Ectodermal cell (in vitro differentiated cells): ENCODE data around the gene DOCK7.

ENCODE experiments used
- H3K27ac ChIP-seq: 2 replicates; pipeline ENCODE4 v1.7.0; 2013; ENCODE audit warnings: mild to moderate bottlenecking, low read depth, low read length; ENCODE audit not compliant: insufficient read depth, poor library complexity, severe bottlenecking
- H3K27me3 ChIP-seq: 2 replicates; pipeline ENCODE4 v1.7.0; 2013; ENCODE audit warnings: mild to moderate bottlenecking, low read length; ENCODE audit not compliant: insufficient read depth, control insufficient read depth, poor library complexity, severe bottlenecking
- H3K36me3 ChIP-seq: one replicate; pipeline ENCODE4 v1.7.0; 2013; ENCODE audit warnings: low read length; ENCODE audit not compliant: control insufficient read depth, insufficient read depth
- H3K4me1 ChIP-seq: one replicate; pipeline ENCODE4 v1.7.0; 2013; ENCODE audit warnings: low read length; ENCODE audit not compliant: control insufficient read depth, insufficient read depth
- H3K4me3 ChIP-seq: 2 replicates; pipeline ENCODE4 v1.7.0; 2013; ENCODE audit warnings: low read depth, low read length, control low read depth; ENCODE audit not compliant: insufficient read depth
- H3K9me3 ChIP-seq: 2 replicates; pipeline ENCODE4 v1.7.0; 2013; ENCODE audit warnings: mild to moderate bottlenecking, low read length, moderate library complexity; ENCODE audit not compliant: control insufficient read depth
- WGBS, 2 experiments: methylation state at CpG; one replicate each; pipeline ENCODE4 v1.1.7; 2013; ENCODE audit warnings: missing lambda C conversion rate in 2 of 2; 5-methylcytosine and 5-hydroxymethylcytosine counted together

Gene DOCK7

DNA sequence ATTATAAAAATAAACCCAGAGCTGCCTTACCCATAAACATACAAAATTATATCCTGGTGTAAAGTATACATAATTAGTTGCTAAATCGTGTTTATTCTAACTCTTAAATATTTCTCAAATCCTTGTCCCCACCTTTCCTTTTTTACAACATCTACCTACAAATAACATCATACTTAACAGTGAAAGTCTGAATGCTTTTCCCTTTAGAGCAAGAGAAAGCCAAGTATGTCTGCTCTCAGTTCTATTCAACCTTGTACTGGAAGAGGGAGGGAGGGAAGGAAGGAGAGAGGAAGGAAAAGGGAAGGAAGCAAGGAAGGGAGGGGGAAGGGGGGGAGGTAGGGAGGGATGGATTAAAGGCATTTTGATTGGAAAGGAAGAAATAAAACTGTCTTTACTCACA, 14.6 kb downstream of the DOCK7 start:
- H3K27me3 ChIP-seq = no peaks in the 10 kb centered on the region
- no peak overlapping the region for H3K27ac ChIP-seq
- no peaks in the 10 kb centered on the region for H3K36me3 ChIP-seq
- H3K4me3 ChIP-seq = no peak overlapping the region
- no peaks in the 10 kb centered on the region for H3K4me1 ChIP-seq
- no peaks in the 10 kb centered on the region for H3K9me3 ChIP-seq
- WGBS, 2 experiments = 92% methylated on average over 1 of the region's 1 CpG; no CpG with 5 or more reads in 1 of the 2 experiments

DNA sequence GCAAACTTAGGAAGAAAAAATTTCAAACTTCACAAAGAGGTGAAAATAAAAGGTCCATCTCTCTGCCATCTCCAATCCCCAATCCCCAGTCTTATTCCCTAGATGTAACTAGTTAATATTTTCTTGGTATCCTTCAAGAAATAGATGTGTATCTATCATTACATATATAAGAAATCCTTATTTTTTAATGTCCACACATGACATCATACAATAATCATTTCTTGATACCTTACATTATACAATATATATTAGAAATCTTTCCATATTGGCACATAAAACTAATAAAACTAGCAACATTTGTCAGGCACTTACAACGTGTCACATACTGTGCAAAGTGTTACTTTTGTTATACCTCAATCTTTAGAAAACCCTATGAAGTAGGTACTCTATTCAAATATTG, 16.2 kb downstream of the DOCK7 start:
- H3K4me3 ChIP-seq = no peak overlapping the region
- H3K27me3 ChIP-seq = no peaks in the 10 kb centered on the region
- 100% methylated on average over 1 of the region's 1 CpG; no CpG with 5 or more reads in 1 of the 2 experiments for WGBS, 2 experiments
- no peak overlapping the region for H3K27ac ChIP-seq
- no peaks in the 10 kb centered on the region for H3K36me3 ChIP-seq
- H3K9me3 ChIP-seq = no peaks in the 10 kb centered on the region
- no peaks in the 10 kb centered on the region for H3K4me1 ChIP-seq

DNA sequence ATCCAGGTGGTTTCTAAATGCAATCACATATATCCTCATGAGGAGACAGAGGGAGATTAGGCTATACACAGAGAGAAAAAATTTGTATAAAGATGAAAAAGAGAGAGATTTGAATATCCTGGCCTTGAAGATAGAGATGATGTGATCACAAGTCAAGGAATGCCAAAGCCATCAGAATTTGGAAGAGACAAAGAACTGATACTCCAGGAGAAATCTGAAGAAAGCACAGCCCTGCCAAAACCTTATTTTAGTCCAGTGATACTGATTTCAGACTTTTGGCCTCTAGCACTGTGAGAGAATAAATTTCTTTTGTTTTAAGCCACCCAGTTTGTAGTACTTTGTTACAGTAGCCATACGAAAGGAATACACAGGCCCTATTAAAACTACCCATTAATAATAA, 33.4 kb downstream of the DOCK7 start:
- no peak overlapping the region for H3K4me3 ChIP-seq
- 92 to 94% methylated on average over 1 of the region's 1 CpG for WGBS, 2 experiments
- no peaks in the 10 kb centered on the region for H3K9me3 ChIP-seq
- H3K4me1 ChIP-seq = no peaks in the 10 kb centered on the region
- no peak overlapping the region for H3K27ac ChIP-seq
- no peaks in the 10 kb centered on the region for H3K27me3 ChIP-seq
- H3K36me3 ChIP-seq = no peaks in the 10 kb centered on the region

DNA sequence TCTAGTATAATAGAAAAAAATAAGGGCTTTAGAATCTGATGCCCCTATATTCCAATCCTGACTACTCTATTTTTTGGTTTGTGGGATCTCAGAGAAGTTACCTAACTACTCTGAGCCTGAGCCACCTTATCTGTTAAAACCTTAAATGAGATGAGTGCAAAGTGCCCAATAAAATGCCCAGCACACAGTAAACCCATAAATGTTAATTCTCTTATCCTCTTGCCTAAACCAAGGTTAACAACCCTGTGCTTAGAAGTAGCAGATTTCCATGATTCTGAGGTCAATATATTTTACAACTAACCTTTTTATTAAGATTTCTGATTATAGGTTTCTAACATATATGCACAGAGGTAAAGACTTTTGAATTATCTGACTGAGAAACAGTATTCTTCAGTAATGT, 35.8 kb downstream of the DOCK7 start:
- H3K9me3 ChIP-seq = no peaks in the 10 kb centered on the region
- H3K27ac ChIP-seq = no peak overlapping the region
- no peak overlapping the region for H3K4me3 ChIP-seq
- no peaks in the 10 kb centered on the region for H3K4me1 ChIP-seq
- H3K36me3 ChIP-seq = no peaks in the 10 kb centered on the region
- no peaks in the 10 kb centered on the region for H3K27me3 ChIP-seq

DNA sequence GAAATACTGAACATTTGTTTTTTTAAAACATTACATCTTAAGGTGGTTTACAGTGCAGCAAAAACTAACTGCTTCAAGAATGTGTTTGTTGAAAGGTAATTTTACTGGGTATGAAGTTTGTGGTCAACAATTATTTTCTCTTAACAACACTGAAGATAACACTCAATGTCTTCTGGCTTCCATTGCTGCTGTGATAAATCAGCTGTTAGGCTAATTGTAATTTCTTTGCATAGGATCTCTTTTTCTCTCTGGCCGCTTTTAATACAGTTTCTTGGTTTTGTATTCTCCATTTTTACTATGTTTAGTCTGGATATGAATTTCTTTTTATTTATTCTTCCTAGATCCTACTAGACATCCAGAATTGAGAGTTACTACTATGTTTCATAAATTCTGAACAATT, 44.9 kb downstream of the DOCK7 start:
- Histone ChIP-seq H3K4me3 (no peak overlapping the region), H3K27ac (no peak overlapping the region), H3K4me1 (no peaks in the 10 kb centered on the region), H3K9me3 (no peaks in the 10 kb centered on the region), H3K36me3 (peaks cover 29% of the 10 kb centered on the region), H3K27me3 (no peaks in the 10 kb centered on the region)
- no CpG with 5 or more reads among the region's 1 CpG for WGBS, 2 experiments

DNA sequence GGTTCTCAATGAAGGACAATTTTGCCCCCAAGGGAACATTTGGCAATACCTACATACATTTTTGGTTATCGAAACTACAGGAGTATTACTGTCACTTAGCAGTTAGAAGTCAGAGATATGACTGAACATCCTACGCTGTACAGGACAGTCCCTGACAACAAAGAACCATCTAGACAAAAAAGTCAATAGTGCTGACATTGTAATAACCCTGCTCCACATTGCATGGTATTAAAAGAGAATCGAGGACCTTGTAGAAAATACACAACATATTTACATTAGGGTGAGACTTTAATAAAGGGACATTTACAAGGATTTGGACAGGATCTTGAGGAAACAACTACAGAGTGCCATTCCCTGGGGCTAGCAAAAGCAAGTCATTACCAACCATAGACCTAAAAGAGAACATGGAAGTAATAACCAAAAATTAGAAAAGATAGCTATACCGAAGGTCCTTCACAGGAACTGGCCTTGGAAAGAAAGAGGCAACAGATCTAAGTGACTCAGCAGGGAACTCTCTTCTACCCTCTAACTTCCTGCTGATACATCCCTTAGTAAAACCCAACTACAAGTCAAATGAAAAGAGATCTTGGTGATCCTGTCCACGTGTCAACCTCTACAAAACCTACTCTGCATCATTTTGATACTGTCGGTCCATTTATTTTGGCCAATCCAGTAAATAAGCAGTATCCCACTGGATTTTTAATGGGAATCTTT, 50.6 kb downstream of the DOCK7 start:
- WGBS, 2 experiments = 88 to 91% methylated on average over 5 to 6 of the region's 6 CpGs

DNA sequence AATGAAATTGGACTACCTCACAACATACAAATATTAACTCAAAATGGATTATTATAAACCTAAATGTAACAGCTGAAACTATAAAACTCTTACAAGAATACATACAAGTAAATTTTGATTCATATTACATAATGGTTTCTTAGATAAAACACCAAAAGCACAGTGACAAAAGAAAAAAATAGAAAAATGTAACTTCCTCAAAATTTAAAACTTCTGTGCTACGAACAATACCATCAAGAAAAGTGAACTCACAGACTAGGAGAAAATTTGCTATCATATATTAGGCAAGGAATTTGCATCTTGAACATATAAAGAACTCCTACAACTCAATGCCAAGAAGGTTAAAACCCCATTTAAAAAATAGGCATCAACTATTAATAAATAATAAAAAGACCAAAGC, 59.7 kb downstream of the DOCK7 start:
- Histone ChIP-seq H3K36me3 (peaks cover 14% of the 10 kb centered on the region), H3K9me3 (no peaks in the 10 kb centered on the region), H3K4me3 (no peak overlapping the region), H3K4me1 (no peaks in the 10 kb centered on the region), H3K27ac (no peak overlapping the region), H3K27me3 (no peaks in the 10 kb centered on the region)
- 100% methylated on average over 1 of the region's 1 CpG; no CpG with 5 or more reads in 1 of the 2 experiments for WGBS, 2 experiments

More for the DNA sequence above, 50.6 kb downstream of the DOCK7 start:
- H3K9me3 ChIP-seq = no peaks in the 10 kb centered on the region
- H3K4me3 ChIP-seq = no peak overlapping the region
- H3K36me3 ChIP-seq = peaks cover 27% of the 10 kb centered on the region
- no peaks in the 10 kb centered on the region for H3K4me1 ChIP-seq
- no peaks in the 10 kb centered on the region for H3K27me3 ChIP-seq
- no peak overlapping the region for H3K27ac ChIP-seq

DNA sequence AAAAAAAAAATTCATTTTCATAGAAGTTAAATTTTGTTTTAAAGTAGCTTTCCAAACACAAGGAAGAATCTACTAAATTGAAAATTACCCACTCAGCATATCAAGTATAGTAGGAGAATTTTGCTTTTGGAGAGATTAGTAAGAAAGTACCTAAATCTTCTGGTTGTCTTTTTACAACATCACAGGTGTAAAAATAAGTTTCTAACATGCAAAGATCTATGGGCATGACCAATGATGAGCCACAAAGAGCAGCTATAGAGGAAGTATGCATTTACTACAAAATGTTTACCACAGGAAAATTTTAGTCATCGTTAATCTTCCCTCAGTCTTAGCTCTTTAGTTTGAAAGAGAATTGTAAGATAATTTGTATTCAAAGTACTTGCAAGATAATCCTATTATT, 62.8 kb downstream of the DOCK7 start:
- Histone ChIP-seq H3K27ac (no peak overlapping the region), H3K4me3 (no peak overlapping the region)
- no CpG with 5 or more reads among the region's 1 CpG for WGBS, 2 experiments

DNA sequence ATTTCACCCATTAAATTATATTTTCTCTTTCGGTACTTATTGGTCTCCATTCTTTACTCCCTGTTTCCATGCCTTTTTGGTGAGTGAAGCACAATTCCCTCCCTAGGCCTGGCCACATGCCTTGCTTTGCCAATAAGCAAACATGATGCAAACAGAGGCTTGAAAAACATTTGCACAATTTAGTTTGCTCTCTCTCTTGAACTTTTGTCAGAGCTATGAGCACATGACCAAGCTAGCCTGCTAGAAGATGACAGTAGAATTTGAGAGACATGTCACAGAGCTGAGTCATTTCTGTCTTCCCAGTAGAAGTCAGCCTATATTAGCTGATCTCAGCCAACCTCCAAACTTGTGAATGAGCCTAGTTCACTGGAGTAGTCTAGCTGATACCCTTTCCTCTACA, 66.3 kb downstream of the DOCK7 start:
- 89 to 98% methylated on average over 1 of the region's 1 CpG for WGBS, 2 experiments
- Histone ChIP-seq H3K27ac (no peak overlapping the region), H3K36me3 (peaks cover 5% of the 10 kb centered on the region), H3K4me3 (no peak overlapping the region), H3K9me3 (no peaks in the 10 kb centered on the region), H3K27me3 (no peaks in the 10 kb centered on the region), H3K4me1 (no peaks in the 10 kb centered on the region)

More for the DNA sequence above, 62.8 kb downstream of the DOCK7 start:
- Histone ChIP-seq H3K36me3 (peaks cover 5% of the 10 kb centered on the region), H3K9me3 (no peaks in the 10 kb centered on the region), H3K4me1 (no peaks in the 10 kb centered on the region), H3K27me3 (no peaks in the 10 kb centered on the region)

DNA sequence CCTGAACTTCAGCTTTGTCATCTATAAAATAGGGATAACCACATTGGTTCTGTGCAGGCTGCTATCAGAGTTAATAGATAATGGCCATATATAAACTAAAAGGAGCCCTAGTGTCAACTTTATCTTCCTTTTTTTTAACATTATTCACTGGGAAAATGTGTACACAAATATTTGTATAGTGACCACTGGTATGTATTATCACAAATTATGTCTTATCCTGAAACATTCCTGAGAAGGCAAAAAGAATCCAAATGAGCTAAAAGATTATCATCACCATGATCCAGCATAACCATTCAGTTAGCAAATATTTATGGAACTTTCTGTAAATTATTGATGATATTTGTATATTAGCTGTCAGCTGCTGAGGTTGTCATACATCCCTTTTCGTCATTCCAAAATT, 74.3 kb downstream of the DOCK7 start:
- Histone ChIP-seq H3K4me1 (no peaks in the 10 kb centered on the region), H3K27ac (no peak overlapping the region), H3K36me3 (no peaks in the 10 kb centered on the region), H3K27me3 (no peaks in the 10 kb centered on the region), H3K9me3 (no peaks in the 10 kb centered on the region), H3K4me3 (no peak overlapping the region)
- no CpG with 5 or more reads among the region's 1 CpG for WGBS, 2 experiments

DNA sequence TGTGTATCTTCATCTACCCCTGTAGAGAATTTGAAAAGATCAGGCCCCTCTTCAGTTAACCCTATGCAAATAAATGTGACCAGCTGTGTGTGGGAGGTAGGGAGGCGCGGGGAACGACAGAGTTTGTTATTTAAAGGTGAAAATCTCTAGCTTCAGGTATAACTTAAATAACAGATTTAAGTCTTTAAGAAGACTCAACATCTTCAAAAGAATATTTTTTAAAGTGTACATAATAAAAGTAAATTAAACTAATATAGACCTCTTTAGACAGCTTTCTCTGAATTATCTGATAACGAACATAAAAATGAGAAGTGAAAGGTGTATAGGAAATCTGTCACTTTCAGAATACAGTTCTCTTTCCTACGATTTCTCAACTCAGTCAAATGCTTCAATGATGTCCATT, 74.9 kb downstream of the DOCK7 start:
- H3K36me3 ChIP-seq = no peaks in the 10 kb centered on the region
- WGBS, 2 experiments = 80 to 84% methylated on average over 1 of the region's 5 CpGs
- H3K9me3 ChIP-seq = no peaks in the 10 kb centered on the region
- H3K4me1 ChIP-seq = no peaks in the 10 kb centered on the region
- no peak overlapping the region for H3K4me3 ChIP-seq
- no peaks in the 10 kb centered on the region for H3K27me3 ChIP-seq
- H3K27ac ChIP-seq = no peak overlapping the region
